ENCODE data around the gene ST7. TPM values are rescaled to one million over a fixed set of nuclear protein-coding genes. Genes with fewer than 3 reads are reported as not detected.

Gene ST7
- polyA plus RNA-seq, 1 donor from 2014 or later = 76.8 TPM

GRCh38 chr7:117273325-117273724, 320.0 kb downstream of the ST7 start:
- Histone ChIP-seq H3K9me2 (ENCODE audit: insufficient read depth, low read length) (no peaks in the 10 kb centered on the region), H2AFZ (ENCODE audit: low read depth, low read length) (no peak overlapping the region), H3K9me3 (ENCODE audit: low read length) (no peaks in the 10 kb centered on the region), H3K4me3 (ENCODE audit: low read length) (no peak overlapping the region), H3K79me2 (replicated peaks; ENCODE audit: insufficient read depth, low read length) (no peaks in the 10 kb centered on the region), H3K4me2 (ENCODE audit: low read length) (no peak overlapping the region), H3K36me3 (ENCODE audit: insufficient read depth, low read length) (no peaks in the 10 kb centered on the region), H3K27me3 (ENCODE audit: insufficient read depth, low read depth, low read length) (no peaks in the 10 kb centered on the region), H4K20me1 (ENCODE audit: insufficient read depth) (no peaks in the 10 kb centered on the region), H3K27ac (ENCODE audit: low read length) (no peak overlapping the region), H3F3A (ENCODE audit: insufficient read depth, low read length, poor library complexity, severe bottlenecking) (no peaks in the 10 kb centered on the region), H3K9ac (ENCODE audit: low read length) (no peak overlapping the region)
- TF ChIP-seq RAD21 (conservative IDR thresholded peaks at IDR 0.05) = no peak
- no peak for TF ChIP-seq MXI1 (conservative IDR thresholded peaks at IDR 0.05; ENCODE audit: poor library complexity, severe bottlenecking)
- no peak for TF ChIP-seq EP300 (conservative IDR thresholded peaks at IDR 0.05; ENCODE audit: poor library complexity, severe bottlenecking)
- TF ChIP-seq EZH2 (IDR thresholded peaks at IDR 0.05; ENCODE audit: borderline replicate concordance, insufficient read depth, low read length, poor library complexity, severe bottlenecking) = no peak
- TF ChIP-seq POLR2AphosphoS5 (IDR thresholded peaks at IDR 0.05) = no peak
- no peak for TF ChIP-seq TAF1 (IDR thresholded peaks at IDR 0.05; ENCODE audit: low read depth)
- no peak for TF ChIP-seq REST (IDR thresholded peaks at IDR 0.05; ENCODE audit: borderline replicate concordance)
- TF ChIP-seq, protein P1, sequence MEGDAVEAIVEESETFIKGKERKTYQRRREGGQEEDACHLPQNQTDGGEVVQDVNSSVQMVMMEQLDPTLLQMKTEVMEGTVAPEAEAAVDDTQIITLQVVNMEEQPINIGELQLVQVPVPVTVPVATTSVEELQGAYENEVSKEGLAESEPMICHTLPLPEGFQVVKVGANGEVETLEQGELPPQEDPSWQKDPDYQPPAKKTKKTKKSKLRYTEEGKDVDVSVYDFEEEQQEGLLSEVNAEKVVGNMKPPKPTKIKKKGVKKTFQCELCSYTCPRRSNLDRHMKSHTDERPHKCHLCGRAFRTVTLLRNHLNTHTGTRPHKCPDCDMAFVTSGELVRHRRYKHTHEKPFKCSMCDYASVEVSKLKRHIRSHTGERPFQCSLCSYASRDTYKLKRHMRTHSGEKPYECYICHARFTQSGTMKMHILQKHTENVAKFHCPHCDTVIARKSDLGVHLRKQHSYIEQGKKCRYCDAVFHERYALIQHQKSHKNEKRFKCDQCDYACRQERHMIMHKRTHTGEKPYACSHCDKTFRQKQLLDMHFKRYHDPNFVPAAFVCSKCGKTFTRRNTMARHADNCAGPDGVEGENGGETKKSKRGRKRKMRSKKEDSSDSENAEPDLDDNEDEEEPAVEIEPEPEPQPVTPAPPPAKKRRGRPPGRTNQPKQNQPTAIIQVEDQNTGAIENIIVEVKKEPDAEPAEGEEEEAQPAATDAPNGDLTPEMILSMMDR (IDR thresholded peaks at IDR 0.05; ENCODE audit: poor library complexity, severe bottlenecking) = no peak
- TF ChIP-seq SMC3 (conservative IDR thresholded peaks at IDR 0.05; ENCODE audit: poor library complexity) = no peak

GRCh38 chr7:117273814-117274225, 320.5 kb downstream of the ST7 start:
- H3K9me3 ChIP-seq (ENCODE audit: low read length) = no peaks in the 10 kb centered on the region
- no peak overlapping the region for H3K4me2 ChIP-seq (ENCODE audit: low read length)
- H3K27me3 ChIP-seq (ENCODE audit: insufficient read depth, low read depth, low read length) = no peaks in the 10 kb centered on the region
- no peaks in the 10 kb centered on the region for H3K79me2 ChIP-seq (replicated peaks; ENCODE audit: insufficient read depth, low read length)
- no peaks in the 10 kb centered on the region for H3K9me2 ChIP-seq (ENCODE audit: insufficient read depth, low read length)
- H2AFZ ChIP-seq (ENCODE audit: low read depth, low read length) = no peak overlapping the region
- H3K4me3 ChIP-seq (ENCODE audit: low read length) = no peak overlapping the region
- H3K27ac ChIP-seq (ENCODE audit: low read length) = no peak overlapping the region
- H3F3A ChIP-seq (ENCODE audit: insufficient read depth, low read length, poor library complexity, severe bottlenecking) = no peaks in the 10 kb centered on the region
- no peaks in the 10 kb centered on the region for H4K20me1 ChIP-seq (ENCODE audit: insufficient read depth)
- no peak overlapping the region for H3K9ac ChIP-seq (ENCODE audit: low read length)
- TF ChIP-seq SMC3 (conservative IDR thresholded peaks at IDR 0.05; ENCODE audit: poor library complexity) (no peak), TAF1 (IDR thresholded peaks at IDR 0.05; ENCODE audit: low read depth) (no peak), REST (IDR thresholded peaks at IDR 0.05; ENCODE audit: borderline replicate concordance) (no peak), EZH2 (IDR thresholded peaks at IDR 0.05; ENCODE audit: borderline replicate concordance, insufficient read depth, low read length, poor library complexity, severe bottlenecking) (no peak), MXI1 (conservative IDR thresholded peaks at IDR 0.05; ENCODE audit: poor library complexity, severe bottlenecking) (no peak), EP300 (conservative IDR thresholded peaks at IDR 0.05; ENCODE audit: poor library complexity, severe bottlenecking) (no peak), POLR2AphosphoS5 (IDR thresholded peaks at IDR 0.05) (no peak), RAD21 (conservative IDR thresholded peaks at IDR 0.05) (no peak)
- TF ChIP-seq, protein P1 (IDR thresholded peaks at IDR 0.05; ENCODE audit: poor library complexity, severe bottlenecking) = no peak
- H3K36me3 ChIP-seq (ENCODE audit: insufficient read depth, low read length) = no peaks in the 10 kb centered on the region
